ENCODE measurements around the gene RXFP4. TPM values are rescaled to one million over a fixed set of nuclear protein-coding genes. Genes with fewer than 3 reads are reported as not detected.

The RXFP4 gene
- total and polyA plus RNA-seq, 2 of the 13 experiments (the other 11 are each of a cell fraction or from before 2014, with no cell fraction given), result 0.38 to 1.4 TPM

DNA sequence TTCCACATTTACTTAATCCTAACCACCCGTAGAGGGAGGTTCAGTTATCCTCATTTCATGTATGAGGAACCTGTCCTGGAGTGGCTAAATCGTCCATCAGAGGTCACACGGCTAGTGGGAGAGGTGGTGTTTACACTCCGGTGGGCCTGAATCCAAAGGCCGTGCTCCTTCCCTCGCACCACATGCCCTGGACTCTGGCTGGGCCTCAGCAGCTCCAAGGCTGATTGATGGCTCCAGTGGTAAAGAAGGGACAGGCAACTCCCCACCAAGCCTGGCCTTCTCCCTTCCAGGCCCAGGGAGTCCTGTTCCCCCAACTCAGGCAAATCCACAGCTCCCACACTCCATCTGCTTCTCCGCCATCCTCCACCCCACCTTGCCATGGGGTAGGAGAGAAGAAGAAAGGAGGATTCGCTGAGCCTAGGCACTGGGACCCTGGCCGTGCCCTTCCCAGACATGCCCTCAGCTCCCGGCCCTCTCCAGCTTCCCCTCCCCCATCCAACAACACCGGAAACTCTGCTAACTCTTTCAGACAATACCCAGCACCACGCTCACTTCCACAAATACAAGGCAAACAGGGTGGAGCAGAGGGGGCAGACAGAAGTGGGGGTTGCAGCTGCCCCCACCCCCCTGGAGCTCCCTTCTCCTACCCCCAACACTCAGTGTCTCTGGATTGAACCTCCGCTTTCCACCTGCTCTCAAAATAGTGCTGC, 26.1 kb downstream of the RXFP4 start (continued):
- TF ChIP-seq, protein P1, sequence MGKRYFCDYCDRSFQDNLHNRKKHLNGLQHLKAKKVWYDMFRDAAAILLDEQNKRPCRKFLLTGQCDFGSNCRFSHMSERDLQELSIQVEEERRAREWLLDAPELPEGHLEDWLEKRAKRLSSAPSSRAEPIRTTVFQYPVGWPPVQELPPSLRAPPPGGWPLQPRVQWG (CRISPR knock-in tag; IDR thresholded peaks at IDR 0.05; ENCODE audit: borderline replicate concordance, low read depth), result no peak
- TF ChIP-seq, protein P2, sequence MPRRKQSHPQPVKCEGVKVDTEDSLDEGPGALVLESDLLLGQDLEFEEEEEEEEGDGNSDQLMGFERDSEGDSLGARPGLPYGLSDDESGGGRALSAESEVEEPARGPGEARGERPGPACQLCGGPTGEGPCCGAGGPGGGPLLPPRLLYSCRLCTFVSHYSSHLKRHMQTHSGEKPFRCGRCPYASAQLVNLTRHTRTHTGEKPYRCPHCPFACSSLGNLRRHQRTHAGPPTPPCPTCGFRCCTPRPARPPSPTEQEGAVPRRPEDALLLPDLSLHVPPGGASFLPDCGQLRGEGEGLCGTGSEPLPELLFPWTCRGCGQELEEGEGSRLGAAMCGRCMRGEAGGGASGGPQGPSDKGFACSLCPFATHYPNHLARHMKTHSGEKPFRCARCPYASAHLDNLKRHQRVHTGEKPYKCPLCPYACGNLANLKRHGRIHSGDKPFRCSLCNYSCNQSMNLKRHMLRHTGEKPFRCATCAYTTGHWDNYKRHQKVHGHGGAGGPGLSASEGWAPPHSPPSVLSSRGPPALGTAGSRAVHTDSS (CRISPR knock-in tag; conservative IDR thresholded peaks at IDR 0.05), result no peak
- TF ChIP-seq ZNF20 (CRISPR knock-in tag; IDR thresholded peaks at IDR 0.05), result no peak
- TF ChIP-seq REPIN1 (CRISPR knock-in tag; IDR thresholded peaks at IDR 0.05; ENCODE audit: borderline replicate concordance, low read depth), result 0 out of 2 replicates have a peak, but pooled peaks have one; percentile 43
- no peak for TF ChIP-seq RFX1 (IDR thresholded peaks at IDR 0.05)
- TF ChIP-seq ZNF383 (CRISPR knock-in tag; IDR thresholded peaks at IDR 0.05; ENCODE audit: borderline replicate concordance), result no peak
- TF ChIP-seq ZNF746 (CRISPR knock-in tag; IDR thresholded peaks at IDR 0.05), result no peak; the same call in 1 of the 2 replicates
- TF ChIP-seq MYNN (CRISPR knock-in tag; IDR thresholded peaks at IDR 0.05; ENCODE audit: low read depth), result no peak
- no peak for TF ChIP-seq ZNF768 (CRISPR knock-in tag; IDR thresholded peaks at IDR 0.05)
- TF ChIP-seq FOXO1 (CRISPR knock-in tag; IDR thresholded peaks at IDR 0.05), result peak; percentile 87
- TF ChIP-seq SOX5 (CRISPR knock-in tag; IDR thresholded peaks at IDR 0.05; ENCODE audit: borderline replicate concordance), result no peak
- TF ChIP-seq, protein P3, sequence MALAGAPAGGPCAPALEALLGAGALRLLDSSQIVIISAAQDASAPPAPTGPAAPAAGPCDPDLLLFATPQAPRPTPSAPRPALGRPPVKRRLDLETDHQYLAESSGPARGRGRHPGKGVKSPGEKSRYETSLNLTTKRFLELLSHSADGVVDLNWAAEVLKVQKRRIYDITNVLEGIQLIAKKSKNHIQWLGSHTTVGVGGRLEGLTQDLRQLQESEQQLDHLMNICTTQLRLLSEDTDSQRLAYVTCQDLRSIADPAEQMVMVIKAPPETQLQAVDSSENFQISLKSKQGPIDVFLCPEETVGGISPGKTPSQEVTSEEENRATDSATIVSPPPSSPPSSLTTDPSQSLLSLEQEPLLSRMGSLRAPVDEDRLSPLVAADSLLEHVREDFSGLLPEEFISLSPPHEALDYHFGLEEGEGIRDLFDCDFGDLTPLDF (CRISPR knock-in tag; IDR thresholded peaks at IDR 0.05), result no peak
- TF ChIP-seq, protein P4, sequence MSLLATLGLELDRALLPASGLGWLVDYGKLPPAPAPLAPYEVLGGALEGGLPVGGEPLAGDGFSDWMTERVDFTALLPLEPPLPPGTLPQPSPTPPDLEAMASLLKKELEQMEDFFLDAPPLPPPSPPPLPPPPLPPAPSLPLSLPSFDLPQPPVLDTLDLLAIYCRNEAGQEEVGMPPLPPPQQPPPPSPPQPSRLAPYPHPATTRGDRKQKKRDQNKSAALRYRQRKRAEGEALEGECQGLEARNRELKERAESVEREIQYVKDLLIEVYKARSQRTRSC (CRISPR knock-in tag; IDR thresholded peaks at IDR 0.05; ENCODE audit: low read depth), result no peak
- peak; percentile 35; the same call in 1 of the 2 replicates for TF ChIP-seq BCL6 (CRISPR knock-in tag; IDR thresholded peaks at IDR 0.05)
- TF ChIP-seq, protein P5, sequence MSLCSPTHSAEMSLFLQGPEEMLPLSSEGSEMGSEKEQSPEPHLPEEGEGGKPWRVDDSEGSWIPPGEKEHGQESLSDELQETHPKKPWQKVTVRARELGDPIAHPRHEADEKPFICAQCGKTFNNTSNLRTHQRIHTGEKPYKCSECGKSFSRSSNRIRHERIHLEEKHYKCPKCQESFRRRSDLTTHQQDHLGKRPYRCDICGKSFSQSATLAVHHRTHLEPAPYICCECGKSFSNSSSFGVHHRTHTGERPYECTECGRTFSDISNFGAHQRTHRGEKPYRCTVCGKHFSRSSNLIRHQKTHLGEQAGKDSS (CRISPR knock-in tag; IDR thresholded peaks at IDR 0.05; ENCODE audit: borderline replicate concordance, low read depth), result 0 out of 2 replicates have a peak, but pooled peaks have one; percentile 58
- TF ChIP-seq MEIS2 (CRISPR knock-in tag; IDR thresholded peaks at IDR 0.05), result peak; percentile 85; the same call in 1 of the 2 replicates
- no peak for TF ChIP-seq KDM3A (CRISPR knock-in tag; IDR thresholded peaks at IDR 0.05; ENCODE audit: low read depth)
- TF ChIP-seq, protein P6, sequence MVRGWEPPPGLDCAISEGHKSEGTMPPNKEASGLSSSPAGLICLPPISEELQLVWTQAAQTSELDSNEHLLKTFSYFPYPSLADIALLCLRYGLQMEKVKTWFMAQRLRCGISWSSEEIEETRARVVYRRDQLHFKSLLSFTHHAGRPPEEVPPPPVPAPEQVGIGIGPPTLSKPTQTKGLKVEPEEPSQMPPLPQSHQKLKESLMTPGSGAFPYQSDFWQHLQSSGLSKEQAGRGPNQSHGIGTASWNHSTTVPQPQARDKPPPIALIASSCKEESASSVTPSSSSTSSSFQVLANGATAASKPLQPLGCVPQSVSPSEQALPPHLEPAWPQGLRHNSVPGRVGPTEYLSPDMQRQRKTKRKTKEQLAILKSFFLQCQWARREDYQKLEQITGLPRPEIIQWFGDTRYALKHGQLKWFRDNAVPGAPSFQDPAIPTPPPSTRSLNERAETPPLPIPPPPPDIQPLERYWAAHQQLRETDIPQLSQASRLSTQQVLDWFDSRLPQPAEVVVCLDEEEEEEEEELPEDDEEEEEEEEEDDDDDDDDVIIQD (CRISPR knock-in tag; IDR thresholded peaks at IDR 0.05; ENCODE audit: low read depth), result no peak
- no peak for TF ChIP-seq ZNF678 (CRISPR knock-in tag; IDR thresholded peaks at IDR 0.05)
- no peak for TF ChIP-seq ZNF713 (CRISPR knock-in tag; IDR thresholded peaks at IDR 0.05)
- peak; percentile 62; the same call in 1 of the 2 replicates for TF ChIP-seq ZNF33B (CRISPR knock-in tag; IDR thresholded peaks at IDR 0.05)
- TF ChIP-seq ZNF251 (CRISPR knock-in tag; IDR thresholded peaks at IDR 0.05), result no peak
- no peak for TF ChIP-seq JUND (CRISPR knock-in tag; IDR thresholded peaks at IDR 0.05)

Data from HepG2 (cell line).